HTR-8/SVneo (cell line): ENCODE data around the gene IL12RB1.

ENCODE experiments used
- DNase-seq: peaks from one replicate; pipeline ENCODE4 v3.0.0; 2011; ENCODE audit warnings: low spot score, mixed read lengths; ENCODE audit not compliant: insufficient read length
- FAIRE-seq: peaks from 2 replicates; lab custom pipeline; 2011; peaks lifted over from hg19 to GRCh38; lab: Jason Lieb, UNC

Gene IL12RB1

GRCh38 chr19:18016209-18016910 lies 70.4 kb downstream of the IL12RB1 start:
- DNase-seq = no peak
- no peak for FAIRE-seq

GRCh38 chr19:18014197-18014596 lies 72.5 kb downstream of the IL12RB1 start:
- FAIRE-seq = no peak

GRCh38 chr19:18013210-18014111 lies 73.3 kb downstream of the IL12RB1 start:
- FAIRE-seq (no peak), DNase-seq (no peak)

More at GRCh38 chr19:18014197-18014596, 72.5 kb downstream of the IL12RB1 start:
- DNase-seq = no peak

- no peak for DNase-seq
- no peak for FAIRE-seq
These were observed 76.6 kb downstream of the IL12RB1 start for GRCh38 chr19:18010149-18010548.

- no peak for DNase-seq
- FAIRE-seq = no peak
These were observed 77.2 kb downstream of the IL12RB1 start for GRCh38 chr19:18009412-18010066.
